Stimulated activated CD4-positive, alpha-beta T cell treated with anti-CD3 and anti-CD28 coated beads, TNF-alpha, amount 100 ng/mL, for 48 hours (primary cell): ENCODE measurements around the gene XRCC4.

Experiments used
- DNase-seq, 3 donors: peaks; one replicate each; pipeline ENCODE4 v3.0.0-alpha.2; 2020; ENCODE audit warnings: low read depth in 3 of 3

XRCC4 gene

GRCh38 chr5:83385812-83386211 lies 308.5 kb downstream of the XRCC4 start:
- DNase-seq = no peak

GRCh38 chr5:83387041-83387440 lies 309.7 kb downstream of the XRCC4 start:
- no peak for DNase-seq

GRCh38 chr5:83388608-83389007 lies 311.3 kb downstream of the XRCC4 start:
- no peak for DNase-seq

- DNase-seq = no peak
Measured at GRCh38 chr5:83392766-83393503, 315.6 kb downstream of the XRCC4 start.

GRCh38 chr5:83393504-83393866 lies 316.1 kb downstream of the XRCC4 start:
- no peak for DNase-seq

GRCh38 chr5:83394190-83394589 lies 316.8 kb downstream of the XRCC4 start:
- DNase-seq = no peak

GRCh38 chr5:83396662-83397061 lies 319.3 kb downstream of the XRCC4 start:
- no peak for DNase-seq

- no peak for DNase-seq
Measured at GRCh38 chr5:83397658-83398057, 320.3 kb downstream of the XRCC4 start.

GRCh38 chr5:83400241-83400640 lies 322.9 kb downstream of the XRCC4 start:
- no peak for DNase-seq

- no peak for DNase-seq
Measured at GRCh38 chr5:83400701-83401100, 323.4 kb downstream of the XRCC4 start.

GRCh38 chr5:83401122-83401731 lies 323.9 kb downstream of the XRCC4 start:
- no peak for DNase-seq

- no peak for DNase-seq
Measured at GRCh38 chr5:83401775-83402174, 324.4 kb downstream of the XRCC4 start.
